ENCODE data around the gene LSP1.

DNA sequence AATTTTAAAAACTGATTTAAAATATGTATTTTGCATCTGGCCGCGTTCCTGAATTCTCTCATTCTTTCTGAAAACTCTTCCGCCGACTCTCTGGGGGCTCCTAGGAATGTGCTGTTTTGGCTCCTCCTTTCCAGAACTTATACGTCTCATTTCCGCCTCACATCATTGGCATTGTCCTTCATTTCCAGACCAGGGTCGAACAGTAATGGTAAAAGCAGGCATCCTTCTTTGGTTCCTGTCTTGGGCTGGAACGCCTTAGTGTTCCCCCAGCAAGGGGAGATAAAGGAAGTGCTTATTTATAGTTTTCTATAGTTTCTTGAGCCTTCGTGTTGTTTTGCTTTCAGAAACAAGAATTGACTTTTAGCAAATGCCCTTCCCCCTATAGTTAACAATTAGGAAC is 55.7 kb downstream of the LSP1 start:
- TF ChIP-seq, protein P1, sequence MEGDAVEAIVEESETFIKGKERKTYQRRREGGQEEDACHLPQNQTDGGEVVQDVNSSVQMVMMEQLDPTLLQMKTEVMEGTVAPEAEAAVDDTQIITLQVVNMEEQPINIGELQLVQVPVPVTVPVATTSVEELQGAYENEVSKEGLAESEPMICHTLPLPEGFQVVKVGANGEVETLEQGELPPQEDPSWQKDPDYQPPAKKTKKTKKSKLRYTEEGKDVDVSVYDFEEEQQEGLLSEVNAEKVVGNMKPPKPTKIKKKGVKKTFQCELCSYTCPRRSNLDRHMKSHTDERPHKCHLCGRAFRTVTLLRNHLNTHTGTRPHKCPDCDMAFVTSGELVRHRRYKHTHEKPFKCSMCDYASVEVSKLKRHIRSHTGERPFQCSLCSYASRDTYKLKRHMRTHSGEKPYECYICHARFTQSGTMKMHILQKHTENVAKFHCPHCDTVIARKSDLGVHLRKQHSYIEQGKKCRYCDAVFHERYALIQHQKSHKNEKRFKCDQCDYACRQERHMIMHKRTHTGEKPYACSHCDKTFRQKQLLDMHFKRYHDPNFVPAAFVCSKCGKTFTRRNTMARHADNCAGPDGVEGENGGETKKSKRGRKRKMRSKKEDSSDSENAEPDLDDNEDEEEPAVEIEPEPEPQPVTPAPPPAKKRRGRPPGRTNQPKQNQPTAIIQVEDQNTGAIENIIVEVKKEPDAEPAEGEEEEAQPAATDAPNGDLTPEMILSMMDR (IDR thresholded peaks at IDR 0.05; ENCODE audit: low read depth, low read length) = no peak
- no peak for TF ChIP-seq MYC (IDR thresholded peaks at IDR 0.05; ENCODE audit: low read depth, low read length)

Measured in NB4 (cell line).